Measurements from ENCODE around the gene PAPSS2.

- TF ChIP-seq CTCF (IDR thresholded peaks at IDR 0.05) (no peak), POLR2A (IDR thresholded peaks at IDR 0.05) (no peak)
These were observed 931 bp downstream of the PAPSS2 start for GRCh38 chr10:87660484-87661133.

Data from lower leg skin (tissue), 3 donors.